ENCODE data around the gene CSKMT. TPM values are rescaled to one million over a fixed set of nuclear protein-coding genes. Genes with fewer than 3 reads are reported as not detected.

The CSKMT gene
- total and polyA plus RNA-seq, 10 of the 15 experiments (the other 5 are each of a cell fraction or from before 2014, with no cell fraction given), result 7.0 to 213 (median 21.6) TPM

DNA sequence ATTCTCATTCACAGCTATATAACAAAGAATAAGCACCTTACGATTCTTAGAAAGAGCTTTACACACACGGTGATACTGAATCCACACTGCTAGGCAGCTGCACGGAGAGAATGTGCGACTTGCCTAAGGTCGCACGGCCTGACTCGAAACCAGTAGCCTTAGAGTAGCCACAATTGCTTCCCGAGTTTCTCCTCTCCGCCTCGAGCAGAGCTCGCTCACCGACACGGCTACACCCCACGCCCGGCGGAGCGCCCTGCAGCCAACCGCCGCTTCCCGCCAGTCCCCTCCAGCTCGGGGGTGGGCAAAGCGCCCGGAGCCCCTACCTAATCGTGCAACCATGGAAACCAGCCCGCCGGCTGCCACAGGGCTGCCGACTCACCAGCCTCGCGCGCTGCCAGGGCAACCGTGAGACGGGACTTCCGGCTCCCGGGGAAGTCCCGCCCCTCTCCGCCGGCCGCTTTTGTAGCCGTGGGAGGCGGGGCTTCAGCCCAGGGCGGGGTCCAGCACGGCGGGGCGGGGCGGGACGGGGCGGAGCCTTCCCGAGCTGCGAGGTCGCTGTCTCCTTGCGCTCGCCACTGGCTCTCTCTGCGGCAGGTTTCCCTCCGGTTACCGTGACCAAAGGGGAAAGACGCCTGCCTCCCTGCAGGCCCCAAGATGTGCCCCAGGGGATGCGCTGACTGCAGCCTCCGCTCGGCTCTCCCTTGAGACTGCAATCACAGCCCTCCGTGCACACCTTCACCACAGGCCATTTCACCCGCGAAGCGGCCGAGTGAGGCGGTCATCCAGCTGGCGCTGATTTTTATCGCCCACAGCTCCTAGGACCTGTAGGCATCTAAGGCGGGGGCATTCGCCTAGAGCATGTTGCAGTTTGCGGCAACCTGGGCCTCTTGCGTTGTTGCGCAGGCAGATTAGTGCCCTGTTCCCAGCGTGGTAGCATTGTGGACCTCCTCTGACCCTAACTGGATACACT, 41.1 kb downstream of the CSKMT start (continued):
- no peak for TF ChIP-seq KAT2A (conservative IDR thresholded peaks at IDR 0.05; ENCODE audit: control insufficient read depth, low read depth, low read length)
- TF ChIP-seq RAD51 (IDR thresholded peaks at IDR 0.05), result no peak
- TF ChIP-seq BCLAF1 (IDR thresholded peaks at IDR 0.05), result no peak
- TF ChIP-seq, protein P1, sequence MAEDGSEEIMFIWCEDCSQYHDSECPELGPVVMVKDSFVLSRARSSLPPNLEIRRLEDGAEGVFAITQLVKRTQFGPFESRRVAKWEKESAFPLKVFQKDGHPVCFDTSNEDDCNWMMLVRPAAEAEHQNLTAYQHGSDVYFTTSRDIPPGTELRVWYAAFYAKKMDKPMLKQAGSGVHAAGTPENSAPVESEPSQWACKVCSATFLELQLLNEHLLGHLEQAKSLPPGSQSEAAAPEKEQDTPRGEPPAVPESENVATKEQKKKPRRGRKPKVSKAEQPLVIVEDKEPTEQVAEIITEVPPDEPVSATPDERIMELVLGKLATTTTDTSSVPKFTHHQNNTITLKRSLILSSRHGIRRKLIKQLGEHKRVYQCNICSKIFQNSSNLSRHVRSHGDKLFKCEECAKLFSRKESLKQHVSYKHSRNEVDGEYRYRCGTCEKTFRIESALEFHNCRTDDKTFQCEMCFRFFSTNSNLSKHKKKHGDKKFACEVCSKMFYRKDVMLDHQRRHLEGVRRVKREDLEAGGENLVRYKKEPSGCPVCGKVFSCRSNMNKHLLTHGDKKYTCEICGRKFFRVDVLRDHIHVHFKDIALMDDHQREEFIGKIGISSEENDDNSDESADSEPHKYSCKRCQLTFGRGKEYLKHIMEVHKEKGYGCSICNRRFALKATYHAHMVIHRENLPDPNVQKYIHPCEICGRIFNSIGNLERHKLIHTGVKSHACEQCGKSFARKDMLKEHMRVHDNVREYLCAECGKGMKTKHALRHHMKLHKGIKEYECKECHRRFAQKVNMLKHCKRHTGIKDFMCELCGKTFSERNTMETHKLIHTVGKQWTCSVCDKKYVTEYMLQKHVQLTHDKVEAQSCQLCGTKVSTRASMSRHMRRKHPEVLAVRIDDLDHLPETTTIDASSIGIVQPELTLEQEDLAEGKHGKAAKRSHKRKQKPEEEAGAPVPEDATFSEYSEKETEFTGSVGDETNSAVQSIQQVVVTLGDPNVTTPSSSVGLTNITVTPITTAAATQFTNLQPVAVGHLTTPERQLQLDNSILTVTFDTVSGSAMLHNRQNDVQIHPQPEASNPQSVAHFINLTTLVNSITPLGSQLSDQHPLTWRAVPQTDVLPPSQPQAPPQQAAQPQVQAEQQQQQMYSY (CRISPR knock-in tag; IDR thresholded peaks at IDR 0.05), result no peak
- TF ChIP-seq RCOR1 (conservative IDR thresholded peaks at IDR 0.05; ENCODE audit: low read depth, low read length), result no peak
- no peak for TF ChIP-seq EZH2 (IDR thresholded peaks at IDR 0.05; ENCODE audit: borderline replicate concordance, control insufficient read depth, low read depth, low read length)
- no peak for TF ChIP-seq PAX8 (IDR thresholded peaks at IDR 0.05)
- TF ChIP-seq SPI1 (IDR thresholded peaks at IDR 0.05; ENCODE audit: borderline replicate concordance, insufficient read depth, low read depth, low read length), result no peak
- no peak for TF ChIP-seq SMAD1 (IDR thresholded peaks at IDR 0.05; ENCODE audit: low read depth, partially characterized antibody)
- TF ChIP-seq YY1 (IDR thresholded peaks at IDR 0.05; ENCODE audit: low read depth, low read length), result no peak; the same call in none of the 2 replicates
- no peak for TF ChIP-seq PAX5 (IDR thresholded peaks at IDR 0.05; ENCODE audit: borderline replicate concordance, low read depth, low read length)
- TF ChIP-seq, protein P2, sequence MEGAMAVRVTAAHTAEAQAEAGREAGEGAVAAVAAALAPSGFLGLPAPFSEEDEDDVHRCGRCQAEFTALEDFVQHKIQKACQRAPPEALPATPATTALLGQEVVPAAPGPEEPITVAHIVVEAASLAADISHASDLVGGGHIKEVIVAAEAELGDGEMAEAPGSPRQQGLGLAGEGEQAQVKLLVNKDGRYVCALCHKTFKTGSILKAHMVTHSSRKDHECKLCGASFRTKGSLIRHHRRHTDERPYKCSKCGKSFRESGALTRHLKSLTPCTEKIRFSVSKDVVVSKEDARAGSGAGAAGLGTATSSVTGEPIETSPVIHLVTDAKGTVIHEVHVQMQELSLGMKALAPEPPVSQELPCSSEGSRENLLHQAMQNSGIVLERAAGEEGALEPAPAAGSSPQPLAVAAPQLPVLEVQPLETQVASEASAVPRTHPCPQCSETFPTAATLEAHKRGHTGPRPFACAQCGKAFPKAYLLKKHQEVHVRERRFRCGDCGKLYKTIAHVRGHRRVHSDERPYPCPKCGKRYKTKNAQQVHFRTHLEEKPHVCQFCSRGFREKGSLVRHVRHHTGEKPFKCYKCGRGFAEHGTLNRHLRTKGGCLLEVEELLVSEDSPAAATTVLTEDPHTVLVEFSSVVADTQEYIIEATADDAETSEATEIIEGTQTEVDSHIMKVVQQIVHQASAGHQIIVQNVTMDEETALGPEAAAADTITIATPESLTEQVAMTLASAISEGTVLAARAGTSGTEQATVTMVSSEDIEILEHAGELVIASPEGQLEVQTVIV (IDR thresholded peaks at IDR 0.05; ENCODE audit: borderline replicate concordance, partially characterized antibody), result no peak
- TF ChIP-seq GABPA (IDR thresholded peaks at IDR 0.05; ENCODE audit: low read depth), result peak; percentile 82
- no peak for TF ChIP-seq CHD1 (IDR thresholded peaks at IDR 0.05; ENCODE audit: low read depth, low read length)
- peak; percentile 82; the same call in 1 of the 2 replicates for TF ChIP-seq SIN3A (IDR thresholded peaks at IDR 0.05; ENCODE audit: low read depth, low read length)
- TF ChIP-seq IKZF1 (conservative IDR thresholded peaks at IDR 0.05), result peak; percentile 28; the same call in 1 of the 2 replicates
- TF ChIP-seq DPF2 (IDR thresholded peaks at IDR 0.05), result no peak
